ENCODE measurements around the gene GAK.

GAK gene

GRCh38 chr4:868421-868820 lies 63.7 kb downstream of the GAK start:
- no peak for DNase-seq (ENCODE audit: low spot score)

DNA sequence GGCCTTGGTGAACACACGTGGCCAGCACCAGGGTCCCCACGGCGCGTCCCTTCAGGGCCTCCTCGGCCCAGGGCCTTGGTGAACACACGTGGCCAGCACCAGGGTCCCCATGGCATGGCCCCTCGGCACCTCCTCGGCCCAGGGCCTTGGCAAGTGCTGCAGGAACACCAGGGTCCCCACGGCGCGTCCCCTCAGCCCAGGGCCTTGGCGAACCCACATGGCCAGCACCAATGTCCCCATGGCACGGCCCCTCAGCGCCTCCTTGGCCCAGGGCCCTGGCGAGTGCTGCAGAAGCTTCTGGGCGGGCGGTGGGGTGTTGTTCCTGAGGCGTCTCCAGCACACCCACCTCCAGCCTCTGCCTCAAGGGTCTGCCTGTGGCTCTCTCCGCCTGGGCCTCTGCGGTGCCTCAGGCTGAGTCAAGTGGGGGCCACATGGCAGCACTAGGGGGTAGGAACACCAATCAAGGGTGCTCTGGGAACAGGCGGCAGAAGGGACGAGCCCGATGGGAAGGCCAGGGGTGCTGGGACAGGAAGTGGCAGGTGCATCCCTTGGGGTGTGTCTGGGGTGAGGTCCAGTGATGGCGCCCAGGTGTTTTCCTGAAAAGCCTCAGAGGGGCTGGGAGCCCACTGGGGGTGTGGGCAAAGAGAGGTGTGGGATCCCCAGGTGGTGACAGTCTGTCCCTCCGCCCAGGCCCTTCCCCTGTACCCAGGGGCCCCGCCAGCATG lies 64.4 kb downstream of the GAK start:
- DNase-seq (ENCODE audit: low spot score) = no peak

GRCh38 chr4:866761-867390 lies 65.2 kb downstream of the GAK start:
- no peak for DNase-seq (ENCODE audit: low spot score)

DNA sequence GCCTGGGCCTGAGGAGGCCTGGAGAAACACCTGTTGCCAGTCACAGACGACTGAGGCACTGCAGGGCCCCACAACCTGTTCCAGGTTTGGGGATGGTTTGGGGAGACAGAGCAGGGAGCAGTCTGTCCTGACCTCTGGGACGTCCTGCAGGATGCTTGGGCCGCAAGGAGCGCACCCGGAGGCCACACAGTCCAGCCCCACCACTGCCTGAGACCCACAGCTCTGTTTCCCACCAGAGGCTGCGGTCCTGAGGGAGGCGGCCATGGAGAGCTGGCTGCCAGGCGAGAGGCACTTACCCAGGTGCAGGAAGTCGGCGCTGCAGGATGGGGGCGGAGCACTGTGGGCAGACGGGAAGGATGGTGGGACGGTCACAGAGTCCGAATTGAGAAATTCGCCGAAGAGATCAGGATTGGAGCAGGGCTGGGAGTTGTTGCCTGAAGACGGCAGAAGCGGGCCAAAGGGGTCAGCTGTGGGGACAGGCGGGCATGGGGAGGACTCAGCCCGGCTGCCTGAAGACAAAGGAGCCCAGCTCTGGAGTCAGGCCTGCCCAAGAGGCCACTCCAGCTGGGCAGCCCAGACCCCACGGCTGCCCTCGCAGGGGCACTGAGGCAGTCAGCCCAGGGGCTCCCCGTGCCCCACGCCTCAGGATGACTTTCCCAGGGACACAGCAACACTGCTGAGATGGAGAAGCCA lies 65.9 kb downstream of the GAK start:
- DNase-seq (ENCODE audit: low spot score) = no peak

DNA sequence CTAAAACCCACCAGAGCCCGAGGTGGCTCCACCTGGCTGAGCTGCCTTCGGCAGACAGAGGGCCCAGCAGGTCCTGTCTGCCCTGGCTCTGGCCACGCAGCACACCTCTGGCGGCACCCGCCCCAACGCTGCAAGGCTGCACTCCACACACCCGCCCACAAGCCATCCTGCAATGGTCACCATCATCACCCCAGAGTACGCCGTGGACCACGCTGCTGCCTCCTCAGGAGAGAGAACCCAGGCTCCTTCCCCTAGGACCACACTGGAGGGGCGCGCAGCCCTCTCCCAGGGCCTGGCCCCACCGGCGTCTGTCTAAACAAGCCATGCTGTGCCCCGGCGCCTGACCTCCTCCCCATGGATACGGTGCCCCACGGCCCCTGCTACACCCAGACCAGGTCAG lies 66.5 kb downstream of the GAK start:
- no peak for DNase-seq (ENCODE audit: low spot score)

- DNase-seq (ENCODE audit: low spot score) = no peak
These were observed 67.0 kb downstream of the GAK start for GRCh38 chr4:865121-865465.

DNA sequence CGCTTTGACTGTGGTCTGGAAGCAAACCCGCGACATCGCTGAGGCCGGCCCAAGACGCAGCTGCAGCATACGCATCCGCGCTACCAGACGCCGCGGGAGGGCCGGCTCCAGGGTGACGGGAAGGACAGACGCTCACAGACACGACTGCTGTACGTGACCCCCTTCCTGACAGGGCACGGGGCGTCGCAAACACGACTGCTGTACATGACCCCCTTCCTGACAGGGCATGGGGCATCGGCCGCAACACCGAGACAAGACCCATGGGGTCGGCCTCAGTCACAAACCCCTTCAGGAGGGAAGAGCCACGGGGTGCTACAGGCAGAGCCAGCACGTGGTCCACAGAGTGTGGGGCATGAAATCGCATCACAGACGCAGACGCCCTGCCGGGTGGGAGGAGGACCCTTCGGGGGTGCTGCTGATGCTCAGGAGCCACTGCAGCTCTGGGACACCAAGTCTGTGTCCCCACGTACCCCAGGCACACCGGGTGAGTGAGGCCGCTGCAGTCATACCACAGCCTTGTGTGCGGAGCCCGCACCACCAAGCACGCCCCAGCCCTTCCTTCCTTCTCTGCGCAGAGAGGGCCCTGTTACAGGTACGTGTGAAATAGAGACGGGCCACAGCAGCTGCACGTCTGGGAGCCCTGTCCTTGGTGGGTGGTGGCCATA lies 67.5 kb downstream of the GAK start:
- no peak for DNase-seq (ENCODE audit: low spot score)

- no peak for DNase-seq (ENCODE audit: low spot score)
These were observed 71.6 kb downstream of the GAK start for GRCh38 chr4:860561-860960.

DNA sequence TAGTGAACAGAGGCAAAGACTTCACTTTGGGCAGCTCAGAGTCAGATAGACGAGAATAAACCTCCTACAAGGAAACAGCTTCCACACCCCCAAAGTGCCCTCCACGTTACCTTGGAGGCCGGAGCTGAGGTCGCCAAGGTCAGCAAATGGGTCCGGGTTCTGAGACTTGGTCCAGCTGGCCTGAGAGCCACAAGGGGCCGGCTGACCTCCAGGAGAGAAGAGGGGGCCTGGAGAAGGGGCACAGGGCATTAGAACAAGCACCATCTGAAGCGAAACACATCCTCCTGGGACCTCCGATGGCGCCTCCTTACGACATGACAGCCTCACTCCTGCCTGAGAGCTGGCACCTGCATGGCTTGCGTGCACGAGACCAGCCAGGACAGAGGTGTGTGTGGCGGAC lies 72.6 kb downstream of the GAK start:
- no peak for DNase-seq (ENCODE audit: low spot score)

- DNase-seq (ENCODE audit: low spot score) = no peak
These were observed 73.2 kb downstream of the GAK start for GRCh38 chr4:858831-859451.

DNA sequence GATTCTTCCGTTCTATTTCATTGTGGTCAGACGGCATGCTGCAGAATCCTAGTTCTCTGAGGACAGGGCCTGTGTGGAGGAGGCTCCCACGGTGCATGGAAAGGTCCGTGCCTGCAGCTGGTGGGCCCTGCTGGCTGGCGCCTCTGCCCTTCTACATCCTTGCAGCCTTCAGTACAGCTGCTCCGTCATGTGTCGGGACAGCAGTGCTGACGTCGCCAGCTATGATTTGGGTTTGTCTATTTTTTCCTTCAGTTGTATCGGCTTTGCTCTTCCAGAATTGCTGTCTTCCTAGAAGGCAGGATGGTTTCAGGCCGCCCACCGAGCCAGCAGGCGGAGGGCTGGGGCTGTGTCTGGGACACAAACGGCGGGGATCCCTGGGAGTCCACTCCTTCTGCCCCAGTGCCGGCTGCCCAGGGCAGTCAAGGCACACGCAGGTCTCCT lies 74.1 kb downstream of the GAK start:
- no peak for DNase-seq (ENCODE audit: low spot score)

DNA sequence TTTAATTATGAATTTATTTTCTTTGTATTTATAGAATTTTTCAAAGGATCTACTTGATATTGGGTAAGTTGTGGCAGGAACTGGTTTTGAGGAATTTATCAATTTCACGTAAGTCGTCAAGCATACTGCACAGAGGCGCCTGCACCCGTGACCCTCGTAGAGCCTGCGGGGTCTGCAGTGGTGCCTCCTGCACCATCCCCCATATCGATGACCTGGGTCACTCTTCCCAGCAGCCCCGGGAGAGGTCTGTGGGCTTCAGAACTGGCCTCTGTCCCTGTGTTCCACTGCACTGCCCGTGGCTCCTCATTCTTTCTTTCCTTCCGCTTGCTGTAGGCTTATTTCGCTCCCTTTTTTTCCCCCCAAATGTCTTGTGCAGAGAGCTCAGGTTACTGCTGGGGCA lies 74.7 kb downstream of the GAK start:
- DNase-seq (ENCODE audit: low spot score) = no peak

- no peak for DNase-seq (ENCODE audit: low spot score)
These were observed 75.8 kb downstream of the GAK start for GRCh38 chr4:856225-856901.

GRCh38 chr4:855880-856224 lies 76.3 kb downstream of the GAK start:
- no peak for DNase-seq (ENCODE audit: low spot score)

GRCh38 chr4:854356-854755 lies 77.8 kb downstream of the GAK start:
- no peak for DNase-seq (ENCODE audit: low spot score)

GRCh38 chr4:853416-853781 lies 78.7 kb downstream of the GAK start:
- DNase-seq (ENCODE audit: low spot score) = no peak

DNA sequence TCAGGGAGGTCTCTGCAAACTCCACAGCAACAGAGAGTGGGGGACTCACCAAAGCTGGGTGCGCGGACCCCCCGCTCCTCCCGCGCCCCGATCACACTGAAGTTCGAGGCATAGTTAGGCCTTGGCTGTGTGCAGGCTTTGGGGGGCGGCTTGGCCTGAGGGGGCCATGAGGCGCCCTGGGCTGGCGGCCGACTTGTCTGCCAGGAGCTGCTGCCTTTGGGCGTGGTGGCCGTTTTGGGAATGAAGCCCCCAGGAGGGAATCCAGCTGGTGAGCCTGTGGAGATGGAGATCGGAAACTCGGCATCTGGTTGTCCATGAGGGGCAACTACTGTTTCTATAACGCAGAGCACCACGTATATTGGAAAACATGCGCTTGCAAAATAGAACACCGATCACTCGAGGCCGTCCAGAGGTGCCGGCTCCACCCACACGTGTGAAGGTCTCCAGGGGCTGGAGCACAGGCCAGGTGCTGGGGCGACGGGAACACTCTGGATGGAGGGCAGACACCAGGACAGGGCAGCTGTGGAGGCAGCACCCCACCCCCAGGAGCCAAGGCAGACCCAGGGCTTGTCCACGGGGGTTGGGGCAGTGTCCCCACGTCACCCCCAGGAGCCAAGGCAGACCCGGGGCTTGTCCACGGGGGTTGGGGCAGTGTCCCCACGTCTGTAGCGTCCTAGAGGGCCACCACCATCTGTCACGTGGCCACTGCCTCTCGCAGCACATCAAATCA lies 80.2 kb downstream of the GAK start:
- DNase-seq (ENCODE audit: low spot score) = no peak

- no peak for DNase-seq (ENCODE audit: low spot score)
These were observed 81.7 kb downstream of the GAK start for GRCh38 chr4:850323-850945.

GRCh38 chr4:849478-850175 lies 82.5 kb downstream of the GAK start:
- no peak for DNase-seq (ENCODE audit: low spot score)

GRCh38 chr4:848803-849477 lies 83.2 kb downstream of the GAK start:
- DNase-seq (ENCODE audit: low spot score) = no peak
